ENCODE data around the gene EFNB1.

EFNB1 gene

DNA sequence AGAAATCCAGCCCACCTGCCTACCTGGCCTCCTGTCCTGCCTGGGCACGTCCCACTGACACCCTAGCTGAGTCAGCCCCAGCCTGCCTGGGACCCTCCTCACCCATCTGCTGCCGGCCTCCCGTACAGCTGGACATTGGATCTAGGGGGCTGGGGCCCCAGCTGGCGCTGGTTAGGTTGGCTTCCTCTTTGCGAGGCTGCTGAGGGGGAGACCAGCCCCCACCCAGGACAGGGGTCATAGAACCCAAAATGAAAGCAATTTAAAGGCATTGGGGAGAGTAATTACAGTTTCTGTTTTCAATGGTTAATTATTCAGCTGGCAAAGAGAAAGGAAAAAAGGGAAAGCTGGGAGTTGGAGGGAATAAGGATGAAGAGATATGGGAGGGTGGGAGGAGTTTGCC is 15.8 kb downstream of the EFNB1 start:
- DNase-seq (ENCODE audit: low read depth): no peak

DNA sequence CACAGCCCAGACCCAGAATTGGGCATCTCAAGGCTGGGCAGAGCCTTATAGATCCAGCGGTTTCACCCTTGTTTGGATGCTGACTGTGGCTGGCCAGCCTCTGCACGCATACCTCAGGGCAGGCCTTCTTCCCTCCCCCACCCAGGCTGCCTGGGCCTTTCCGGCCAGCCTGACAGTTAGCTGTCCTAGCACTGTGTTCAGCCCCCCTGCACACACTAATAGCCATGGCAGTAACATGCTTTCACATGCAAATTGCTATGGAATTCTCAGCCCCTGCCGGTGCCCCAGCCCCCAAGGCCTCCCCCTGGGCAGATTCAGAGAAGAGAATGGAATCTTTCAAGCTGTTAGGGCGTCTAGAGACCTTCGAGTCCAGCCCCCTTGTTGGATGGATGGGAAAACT is 17.7 kb downstream of the EFNB1 start:
- no peak for DNase-seq (ENCODE audit: low read depth)

DNA sequence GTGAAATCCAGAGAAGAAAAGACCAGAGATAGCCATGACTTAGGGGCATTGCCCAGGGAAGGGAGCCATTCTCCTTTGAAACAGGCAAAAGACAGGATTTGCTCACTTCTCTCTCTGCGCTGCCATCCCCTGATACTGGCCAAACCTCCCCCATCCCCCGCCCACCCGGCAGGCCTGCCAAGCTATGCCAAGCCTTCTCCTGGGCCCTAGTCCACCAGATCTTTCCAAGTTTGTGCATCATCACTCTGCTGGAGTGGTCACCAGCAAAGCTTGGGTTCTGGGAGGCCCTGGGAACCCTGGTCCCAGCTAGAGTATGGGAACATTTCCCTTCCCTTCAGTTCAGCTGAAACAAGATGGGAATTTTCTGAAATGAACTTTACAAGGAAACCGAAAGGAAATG is 18.4 kb downstream of the EFNB1 start:
- no peak for DNase-seq (ENCODE audit: low read depth)

DNA sequence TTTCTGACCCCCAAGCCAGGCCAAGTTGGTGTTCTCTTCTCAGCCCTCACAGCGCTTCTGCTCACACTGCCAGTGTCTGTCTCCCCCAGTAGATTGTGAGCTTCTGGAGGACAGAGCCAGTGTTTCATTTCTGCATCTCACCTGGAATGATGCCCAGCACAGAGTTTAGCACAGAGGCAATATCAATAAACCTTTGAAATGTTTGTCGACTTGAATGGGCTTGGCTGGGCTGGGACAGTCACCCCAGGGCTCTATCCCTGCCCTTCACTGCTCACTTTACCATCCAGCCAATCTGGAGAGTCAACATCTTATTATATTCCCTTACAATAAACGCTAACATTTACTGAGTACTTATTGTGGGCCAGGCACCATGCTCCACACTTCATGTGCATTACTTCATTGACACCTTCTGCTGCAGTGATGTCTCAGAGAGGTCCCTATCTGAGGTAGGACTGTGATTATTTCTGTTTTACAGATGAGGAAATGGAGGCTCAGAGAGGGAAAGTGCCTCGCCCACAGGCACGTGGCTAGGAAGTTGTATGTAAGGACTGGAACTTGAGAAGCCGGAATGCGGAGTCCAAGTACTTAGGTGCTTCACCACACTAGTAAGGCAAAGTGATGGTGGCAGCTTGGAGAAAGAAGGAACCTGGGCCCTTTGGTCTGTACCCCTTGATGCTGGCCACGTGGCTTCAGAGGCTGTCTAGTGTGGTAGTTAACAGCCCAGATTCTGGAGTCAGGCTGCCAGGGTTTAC is 19.5 kb downstream of the EFNB1 start:
- DNase-seq (ENCODE audit: low read depth): no peak

DNA sequence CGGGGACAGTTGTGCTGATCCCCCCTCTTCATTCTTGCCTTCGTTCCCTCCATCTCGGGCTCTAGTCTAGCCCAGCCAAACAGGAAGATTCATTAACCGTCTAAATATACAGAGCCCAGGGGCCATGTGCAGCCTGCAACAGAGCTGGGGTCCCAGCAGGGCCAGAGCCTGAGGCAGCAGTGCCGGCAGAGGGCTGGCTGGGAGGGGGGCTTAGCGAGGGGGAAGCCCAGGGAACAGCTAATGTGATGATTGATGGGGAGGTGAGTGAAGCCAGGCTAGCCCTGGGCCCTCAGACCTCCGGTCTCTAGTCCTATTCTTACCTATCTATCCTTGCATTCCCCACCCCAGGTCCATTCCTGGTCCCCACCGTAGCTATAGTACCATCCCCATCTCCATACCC is 22.3 kb downstream of the EFNB1 start:
- no peak for DNase-seq (ENCODE audit: low read depth)

DNA sequence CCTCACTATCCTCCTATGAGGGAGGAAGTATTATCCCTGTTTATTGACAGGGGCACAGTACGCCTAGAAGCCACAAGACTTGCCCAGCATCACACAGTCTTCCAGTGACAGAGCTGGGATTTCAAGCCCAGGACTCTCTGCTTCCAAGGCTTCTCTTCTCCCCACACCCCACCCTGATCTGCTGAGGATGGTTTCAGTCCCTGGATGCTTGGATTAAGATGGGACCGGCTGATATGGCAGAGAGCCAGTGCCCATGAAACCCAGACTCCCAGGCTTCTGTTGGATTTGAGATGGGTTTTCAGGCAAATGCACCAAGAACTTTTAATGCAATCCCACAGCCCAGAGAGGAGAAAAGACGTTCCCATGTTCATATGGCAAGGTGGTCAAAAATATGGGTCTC is 23.2 kb downstream of the EFNB1 start:
- DNase-seq (ENCODE audit: low read depth): no peak

DNA sequence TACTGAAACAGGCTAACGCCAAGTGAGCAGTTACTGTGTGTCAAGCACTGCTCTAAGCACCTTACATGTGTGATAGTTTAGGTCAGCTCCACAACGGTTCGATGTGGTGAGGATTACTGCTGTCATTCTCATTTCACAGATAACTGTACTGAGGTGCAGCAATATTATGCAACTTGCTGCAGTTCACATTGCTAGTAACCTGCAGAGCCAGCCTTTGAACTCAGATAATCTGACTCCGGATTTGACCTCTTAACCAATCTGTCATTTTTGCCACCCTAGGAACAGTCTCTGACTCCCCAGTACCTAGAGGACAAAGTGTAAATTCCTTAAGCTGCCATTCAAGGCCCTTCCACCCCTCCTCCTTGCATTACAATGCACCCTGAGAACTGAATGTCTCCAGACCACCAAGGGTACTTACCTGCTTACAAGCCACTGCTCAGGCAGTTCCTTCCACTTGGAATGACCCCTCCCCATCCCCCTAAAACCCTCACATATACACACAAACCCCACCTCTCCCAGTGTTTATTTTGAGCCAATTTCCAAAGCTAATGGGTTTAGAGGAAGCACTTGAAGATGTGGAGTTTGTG is 24.9 kb downstream of the EFNB1 start:
- no peak for DNase-seq (ENCODE audit: low read depth)

DNA sequence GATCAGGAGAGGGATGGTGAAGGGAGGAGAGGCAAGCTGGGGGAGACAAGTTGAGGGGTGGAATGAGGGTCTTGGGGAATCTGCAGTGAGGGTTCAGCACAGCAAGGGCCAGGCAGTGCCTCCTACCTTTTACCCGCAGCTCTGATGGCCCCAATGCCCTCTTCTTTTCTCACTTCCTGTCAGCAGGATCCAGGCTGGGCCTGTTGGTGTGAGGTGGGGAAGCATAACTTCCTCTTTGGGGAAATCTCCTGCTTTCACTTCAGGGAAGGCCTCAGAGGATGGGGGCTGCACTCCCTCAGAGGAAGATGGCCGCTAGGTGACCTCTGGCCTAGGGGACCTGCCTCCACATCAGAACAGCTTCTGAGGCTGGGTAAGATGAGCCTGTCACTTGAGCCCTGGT is 36.5 kb downstream of the EFNB1 start:
- no peak for DNase-seq (ENCODE audit: low read depth)

DNA sequence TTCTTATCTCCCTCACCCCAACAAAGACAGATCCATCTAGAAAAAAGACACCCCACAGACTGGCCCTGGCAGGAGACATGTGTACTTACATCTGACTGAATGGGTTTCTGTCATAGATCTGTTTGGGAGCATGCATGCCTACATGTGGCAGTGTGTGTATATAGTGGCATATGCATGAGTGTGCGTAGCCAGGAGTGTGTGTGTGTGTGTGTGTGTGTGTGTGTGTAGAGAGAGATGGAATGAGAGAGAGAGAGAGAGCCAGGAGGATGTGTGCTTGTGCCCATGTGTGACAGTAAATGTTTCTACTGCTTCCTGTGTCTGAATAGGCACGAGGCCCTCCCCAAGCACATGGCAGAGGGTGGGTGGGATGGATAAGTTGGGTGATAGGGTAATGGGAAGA is 37.1 kb downstream of the EFNB1 start:
- DNase-seq (ENCODE audit: low read depth): no peak

DNA sequence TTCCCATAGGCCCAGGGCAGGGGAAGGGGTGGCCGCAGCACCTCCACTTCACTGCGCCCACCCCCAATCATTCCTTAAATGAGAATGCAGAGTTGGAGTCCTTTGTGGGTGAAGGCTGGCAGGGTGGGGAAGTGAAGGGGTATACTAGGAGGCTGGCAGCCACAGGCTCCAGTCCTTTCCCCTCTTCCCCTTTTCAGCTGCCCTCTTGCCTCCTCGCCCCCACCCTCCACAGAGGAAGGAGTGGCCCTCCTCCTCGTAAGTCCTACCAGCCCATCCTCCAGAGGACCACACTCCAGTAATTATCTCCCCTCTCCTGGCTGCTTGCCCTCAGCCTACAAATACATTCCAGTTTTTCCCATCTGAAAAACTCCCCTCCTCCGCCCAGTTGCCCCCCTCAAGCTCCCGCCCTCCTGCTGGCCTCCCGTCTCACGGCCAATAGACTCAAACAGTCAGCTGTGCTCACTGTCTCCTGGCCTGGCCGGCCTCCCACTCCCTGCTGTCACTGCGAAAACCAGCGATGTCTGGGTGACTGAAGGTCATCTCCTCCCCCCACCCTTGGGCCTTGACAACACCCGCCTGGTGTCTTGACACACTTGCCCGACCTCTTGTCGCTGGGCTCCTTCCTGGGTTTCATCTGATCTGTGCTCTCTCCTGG is 38.8 kb downstream of the EFNB1 start:
- DNase-seq (ENCODE audit: low read depth): no peak

DNA sequence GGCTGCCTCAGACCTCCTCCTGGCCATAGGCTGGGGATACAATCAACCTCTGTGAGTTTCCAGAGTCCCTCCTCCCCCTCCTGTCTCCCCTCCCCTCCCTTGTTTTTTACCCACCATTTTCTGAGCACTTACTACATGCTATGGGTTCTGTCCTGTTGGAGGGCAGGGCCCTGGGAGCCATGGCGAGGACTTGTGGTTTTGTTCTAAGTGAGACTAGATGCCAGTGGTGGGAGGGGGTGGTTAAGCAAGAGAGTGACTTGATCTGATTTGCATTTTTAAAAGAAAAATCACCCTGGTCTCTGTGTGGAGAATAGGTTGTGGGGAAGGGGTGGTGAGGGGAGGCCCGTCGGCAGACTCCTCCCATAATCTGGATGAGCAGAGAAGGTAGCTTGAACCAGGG is 39.5 kb downstream of the EFNB1 start:
- DNase-seq (ENCODE audit: low read depth): no peak

DNA sequence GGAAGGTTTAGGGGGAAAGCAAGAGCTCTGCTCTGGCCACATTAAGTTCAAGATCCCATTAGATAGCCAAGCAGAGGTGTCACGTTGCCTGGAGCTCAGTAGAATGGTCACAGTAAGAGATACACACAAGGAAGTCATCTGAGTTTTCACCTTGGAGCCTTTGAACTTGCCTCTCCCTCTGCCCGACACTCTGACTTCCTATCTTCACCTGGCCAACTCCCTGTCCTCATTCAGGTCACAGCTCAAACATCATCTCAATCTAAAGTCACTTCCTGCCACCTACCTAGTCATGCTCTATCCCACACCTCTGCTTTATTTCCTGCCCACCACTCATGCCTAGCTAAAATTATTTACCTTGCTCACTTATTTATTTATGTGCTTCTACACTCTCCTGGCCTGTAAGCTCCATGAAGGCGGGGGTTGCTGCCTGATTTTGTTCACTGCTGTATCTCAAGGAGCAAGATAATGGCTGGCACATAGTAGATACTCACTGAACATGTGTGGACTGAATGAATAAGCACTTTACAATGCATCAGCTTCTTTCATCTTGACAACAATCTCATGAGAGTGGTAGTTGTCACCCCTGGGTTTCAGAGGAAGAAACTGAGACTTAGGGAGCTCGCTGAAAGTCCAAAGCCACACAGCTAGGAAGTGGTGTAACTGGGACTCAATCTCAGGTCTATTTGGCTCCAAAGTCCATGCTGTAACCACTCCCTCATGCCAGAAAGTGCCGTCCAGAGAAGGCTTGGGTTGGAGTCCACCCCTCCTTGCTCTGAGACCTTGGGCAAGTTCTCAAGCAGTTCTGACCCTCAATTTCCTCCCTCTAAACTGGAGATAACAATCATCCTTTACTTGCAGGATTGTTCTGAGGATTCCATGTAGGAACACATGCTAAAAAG is 40.3 kb downstream of the EFNB1 start:
- no peak for DNase-seq (ENCODE audit: low read depth)

DNA sequence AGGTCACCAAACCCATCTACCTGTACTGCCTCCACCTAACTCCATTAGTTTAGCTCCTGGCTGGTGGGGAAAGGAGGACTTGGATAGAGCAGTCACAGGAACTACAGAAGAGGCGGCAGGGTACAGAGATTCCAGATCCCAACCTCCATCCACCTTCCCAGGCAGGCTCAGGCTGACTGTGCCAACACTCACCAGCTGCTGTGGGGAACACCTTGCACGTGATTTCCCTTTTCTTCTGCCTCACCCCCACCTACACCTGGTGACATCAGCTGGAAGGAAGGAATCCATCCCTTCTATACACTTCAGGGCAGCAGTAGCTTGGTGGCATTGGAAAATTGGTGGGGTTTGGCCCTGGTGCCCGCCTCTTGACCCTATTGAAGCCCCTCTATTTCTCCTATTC is 41.5 kb downstream of the EFNB1 start:
- no peak for DNase-seq (ENCODE audit: low read depth)

DNA sequence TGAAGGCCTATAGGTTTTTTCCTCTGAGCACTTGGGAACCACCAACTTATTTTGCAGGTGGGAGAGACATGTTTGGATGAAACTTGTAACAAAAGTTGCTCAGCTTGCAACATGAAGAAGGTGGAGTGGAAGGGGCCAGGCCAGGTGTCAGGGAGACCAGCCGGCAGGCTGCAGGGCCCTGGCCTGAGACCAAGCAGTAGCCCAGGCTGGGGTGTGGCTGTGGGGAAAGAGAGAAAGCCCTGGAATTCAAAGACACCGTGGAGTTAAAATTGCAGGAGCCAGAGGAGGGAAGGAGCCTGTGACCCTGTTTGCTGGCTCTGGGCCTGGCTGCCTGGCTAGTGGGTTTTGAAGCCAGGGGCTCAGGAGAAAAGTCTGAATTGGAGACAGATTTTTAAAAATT is 43.4 kb downstream of the EFNB1 start:
- DNase-seq (ENCODE audit: low read depth): no peak

DNA sequence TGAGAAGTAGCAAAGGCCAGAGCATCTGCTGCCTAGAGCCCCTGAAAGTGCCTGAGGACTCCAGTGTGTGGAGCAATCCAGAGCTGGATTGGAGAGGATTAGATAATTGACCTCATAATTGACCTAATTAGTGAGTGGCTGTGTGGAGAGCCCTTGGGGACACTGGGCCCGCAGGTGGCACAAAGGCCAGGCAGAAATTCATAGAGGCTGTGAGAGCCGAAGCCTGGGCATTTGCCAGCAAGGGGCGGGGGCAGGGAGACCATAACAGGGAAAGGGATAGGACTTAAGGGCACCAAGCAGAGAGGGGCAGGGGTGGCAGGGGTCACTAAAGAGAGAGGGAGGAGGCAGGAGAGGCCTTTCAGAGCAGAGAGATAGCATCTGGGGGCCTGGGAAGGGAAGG is 45.3 kb downstream of the EFNB1 start:
- no peak for DNase-seq (ENCODE audit: low read depth)

DNA sequence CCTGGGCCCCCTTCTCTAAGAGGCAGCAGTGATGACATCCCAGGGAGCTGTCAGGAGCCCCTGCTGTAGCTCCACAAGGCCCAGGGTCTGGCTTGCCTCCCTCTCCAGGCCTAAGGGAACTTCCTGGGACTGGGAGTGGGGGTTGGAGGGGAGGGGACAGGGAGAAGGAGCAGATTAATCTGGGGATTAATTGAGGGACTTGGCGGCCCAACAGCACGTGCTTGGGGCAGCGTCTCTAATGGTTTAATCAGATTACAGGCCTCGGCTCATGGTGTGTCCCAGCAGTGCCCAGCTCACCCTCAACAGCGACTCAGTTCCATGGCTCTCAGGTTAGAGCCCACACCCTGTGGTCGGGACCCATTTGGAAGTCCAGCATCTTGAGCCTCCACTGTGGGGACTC is 47.9 kb downstream of the EFNB1 start:
- no peak for DNase-seq (ENCODE audit: low read depth)

DNA sequence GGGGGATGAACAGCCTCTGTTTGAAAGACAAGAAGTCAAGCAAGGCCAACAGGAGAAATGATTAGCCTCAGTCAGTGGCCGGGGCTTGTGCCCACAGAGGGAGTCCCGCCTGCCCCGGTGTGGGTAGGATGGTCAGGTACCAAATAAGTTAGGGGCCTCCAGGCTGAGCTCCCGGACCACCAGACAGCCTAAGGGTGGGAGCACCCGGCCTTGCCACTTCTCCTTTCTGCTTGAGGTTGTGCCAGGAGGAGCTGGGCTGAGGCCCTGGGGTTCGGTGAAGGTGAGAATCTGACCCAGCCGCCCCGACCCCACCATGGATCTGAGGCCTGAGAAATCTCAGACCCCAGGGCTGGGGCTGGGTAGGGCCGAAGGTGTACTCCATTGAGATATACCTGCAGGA is 48.8 kb downstream of the EFNB1 start:
- DNase-seq (ENCODE audit: low read depth): no peak

DNA sequence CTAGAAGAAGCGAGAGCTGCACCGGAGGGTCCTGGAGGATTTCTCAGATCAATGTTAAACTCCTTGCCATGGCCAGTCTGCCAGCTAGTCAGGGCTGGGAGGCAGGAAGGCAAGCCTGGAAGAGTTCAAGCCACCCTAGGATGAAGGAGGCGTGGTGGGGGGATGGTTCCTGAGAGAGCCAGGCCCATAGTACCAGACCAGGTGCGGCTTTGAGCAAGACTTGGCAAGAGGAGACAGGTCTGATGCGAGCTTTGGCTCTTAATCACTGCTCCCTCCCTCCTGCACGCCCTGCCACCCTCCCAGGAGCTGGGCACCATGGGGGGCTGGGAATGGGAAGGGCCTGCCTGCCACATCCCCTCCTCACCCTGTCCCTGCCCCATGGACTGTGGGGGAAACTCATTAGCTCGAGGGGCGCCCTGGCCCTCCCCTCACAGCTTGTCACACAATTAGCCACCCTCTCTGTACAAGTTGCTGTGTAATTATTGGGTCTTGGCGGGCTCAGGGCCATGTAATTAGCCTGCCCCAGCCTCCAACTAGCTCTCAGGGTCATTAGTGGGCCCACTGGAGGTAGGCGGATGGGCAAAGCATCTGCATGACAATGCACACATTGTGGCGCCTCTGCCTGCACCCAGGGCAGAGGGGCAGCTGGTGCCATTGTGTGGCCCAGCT is 50.3 kb downstream of the EFNB1 start:
- no peak for DNase-seq (ENCODE audit: low read depth)

DNA sequence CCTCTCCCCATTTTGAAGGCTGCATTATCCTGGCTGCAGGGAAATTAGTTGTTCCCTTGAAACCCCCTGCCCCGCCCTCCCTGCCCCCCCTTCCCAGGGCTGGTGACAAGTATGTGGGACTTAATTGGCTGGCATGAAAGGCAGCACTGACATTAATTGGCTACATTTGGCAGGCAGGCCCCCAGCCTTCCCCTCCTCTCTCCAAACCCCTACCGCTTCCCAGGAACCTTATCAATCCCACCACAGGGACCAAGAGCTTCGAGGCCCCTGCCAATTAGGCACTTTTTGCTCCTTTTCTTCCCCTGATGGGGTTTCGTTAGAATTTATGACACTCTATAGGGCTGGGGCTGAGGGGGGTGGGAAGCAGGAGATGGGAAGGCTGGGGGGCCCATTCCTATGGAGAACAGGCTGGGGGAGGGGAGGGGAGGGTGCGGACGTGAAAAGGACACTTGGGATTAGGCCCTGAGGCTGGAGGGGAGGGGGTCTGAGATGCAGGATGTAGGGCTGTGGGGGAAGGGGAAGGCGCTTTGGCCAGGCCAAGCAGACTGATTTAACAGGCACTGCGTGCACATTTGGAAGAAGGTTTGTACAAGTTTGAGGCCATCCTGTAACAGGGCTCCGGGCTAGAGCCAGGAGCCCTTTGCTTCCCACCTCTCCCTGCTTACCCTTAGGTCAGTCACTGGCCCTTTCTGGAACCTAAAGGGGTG is 52.2 kb downstream of the EFNB1 start:
- no peak for DNase-seq (ENCODE audit: low read depth)

DNA sequence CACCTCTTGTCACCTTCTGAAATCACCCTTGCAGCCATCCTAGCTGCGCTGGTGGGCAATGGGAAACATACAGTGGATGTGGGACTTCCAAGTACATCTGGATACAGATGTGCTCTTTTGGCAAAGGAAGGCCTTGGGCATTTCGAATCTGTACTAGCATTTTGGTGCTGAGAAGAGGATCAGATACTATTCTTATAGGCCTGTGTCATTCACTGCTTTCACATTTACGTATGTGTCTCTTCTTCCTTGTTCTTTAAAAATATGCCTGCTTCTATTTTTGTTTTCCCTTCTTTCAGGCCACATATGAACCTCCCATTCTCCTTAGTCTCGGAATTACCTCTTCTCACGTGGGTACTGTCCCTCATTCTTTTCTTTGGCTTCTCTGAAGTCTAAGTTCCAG is 53.1 kb downstream of the EFNB1 start:
- no peak for DNase-seq (ENCODE audit: low read depth)

DNA sequence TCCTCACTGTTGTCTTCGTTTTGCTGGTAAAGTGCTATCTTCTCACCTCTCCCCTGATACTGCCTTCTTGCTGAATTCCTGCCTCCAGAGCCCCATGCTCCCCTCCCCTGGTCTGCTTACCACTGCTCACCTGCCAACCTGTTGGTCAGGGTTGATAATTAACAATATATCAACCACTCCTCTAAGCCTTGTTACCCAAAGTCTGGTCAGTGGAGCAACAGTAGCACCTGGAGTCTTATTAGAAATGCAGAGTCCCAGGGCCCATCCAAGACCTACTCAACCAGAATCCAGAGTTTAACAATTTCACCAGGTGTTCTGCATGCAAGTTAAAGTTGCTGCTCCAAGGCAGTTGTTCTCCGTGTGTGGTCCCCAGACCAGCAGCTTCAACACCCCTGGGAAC is 55.0 kb downstream of the EFNB1 start:
- no peak for DNase-seq (ENCODE audit: low read depth)

DNA sequence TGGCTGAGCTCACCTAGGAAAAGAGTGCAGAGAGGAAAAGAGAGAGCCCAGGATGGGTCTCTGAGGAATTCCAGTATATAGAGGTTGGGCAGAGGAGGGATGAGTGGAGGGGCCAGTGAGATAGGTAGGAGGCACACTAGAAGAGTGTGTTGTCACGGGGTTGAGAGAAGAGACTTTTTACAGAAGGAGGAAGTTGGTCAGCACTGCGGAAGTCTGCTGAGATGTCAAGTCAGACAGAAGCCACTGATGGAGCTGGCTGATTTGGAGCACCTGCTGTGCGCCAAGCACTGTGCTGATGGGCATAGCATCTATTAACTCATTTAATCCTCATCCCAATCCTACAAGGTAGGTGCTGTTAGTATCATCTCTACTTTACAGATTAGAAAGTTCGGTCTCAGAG is 60.4 kb downstream of the EFNB1 start:
- DNase-seq (ENCODE audit: low read depth): no peak

All from stimulated activated CD8-positive, alpha-beta memory T cell treated with anti-CD3 and anti-CD28 coated beads, Interleukin-15, amount 100 ng/mL, for 24 hours (primary cell).